IgD-negative memory B cell (primary cell): Measurements from ENCODE around the gene ASIP. TPM values are rescaled to one million over a fixed set of nuclear protein-coding genes. Genes with fewer than 3 reads are reported as not detected.
"Not testable (repeated sequence)": the region's sequence is repeated elsewhere in the genome, so short reads cannot be mapped to it uniquely, and the experiment has no call there.

ENCODE experiments used
- H3K27ac Mint-ChIP-seq, 3 donors: one replicate each; pipeline ENCODE4 v1.8.0; 2020 to 2022; ENCODE audit warnings: mild to moderate bottlenecking in 3 of 3, mixed read lengths in 3 of 3, moderate library complexity in 1 of 3
- H3K27me3 Mint-ChIP-seq: one replicate; pipeline ENCODE4 v1.8.0; 2021; ENCODE audit warnings: mixed read lengths
- H3K36me3 Mint-ChIP-seq: one replicate; pipeline ENCODE4 v1.8.0; 2020; ENCODE audit warnings: mild to moderate bottlenecking, mixed read lengths
- H3K4me1 Mint-ChIP-seq, 3 donors: one replicate each; pipeline ENCODE4 v1.8.0; 2020 to 2022; ENCODE audit warnings: mixed read lengths in 3 of 3, mild to moderate bottlenecking in 1 of 3
- H3K4me3 Mint-ChIP-seq, 4 donors: one replicate each; pipeline ENCODE4 v1.8.0; 2020 to 2022; ENCODE audit warnings: mild to moderate bottlenecking in 4 of 4, mixed read lengths in 4 of 4, moderate library complexity in 3 of 4
- H3K9me3 Mint-ChIP-seq, 3 donors: one replicate each; pipeline ENCODE4 v1.8.0; 2020 to 2021; ENCODE audit warnings: mixed read lengths in 3 of 3, mild to moderate bottlenecking in 1 of 3
- polyA plus RNA-seq: library from polyadenylated mRNA; unstranded; fragments of 300-500 nt; fragmentation: Illumina TruSeq; gene quantifications from one replicate; pipeline ENCODE4 v1.2.3, GENCODE V29; 2021

The ASIP gene
- polyA plus RNA-seq, 1 donor from 2014 or later, result not detected

DNA sequence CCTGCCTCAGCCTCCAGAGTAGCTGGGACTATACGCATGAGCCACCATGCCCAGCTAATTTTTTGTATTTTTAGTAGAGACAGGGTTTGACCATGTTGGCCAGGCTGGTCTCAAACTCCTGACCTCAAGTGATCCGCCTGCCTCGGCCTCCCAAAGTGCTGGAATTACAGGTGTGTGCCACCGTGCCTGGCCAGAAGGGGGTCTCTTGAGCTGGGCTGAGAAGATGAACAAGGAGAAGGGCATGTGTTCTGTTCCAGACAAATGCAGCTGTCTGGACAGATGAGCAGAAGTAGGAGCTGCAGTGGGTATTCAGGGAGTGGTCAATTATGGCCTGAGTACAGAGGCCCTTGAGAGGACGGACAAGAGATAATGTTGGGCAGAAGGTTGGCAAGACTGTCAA, 46.3 kb downstream of the ASIP start:
- not testable (repeated sequence) for H3K9me3 Mint-ChIP-seq, H3K4me3 Mint-ChIP-seq, H3K27me3 Mint-ChIP-seq, H3K4me1 Mint-ChIP-seq
- H3K27ac Mint-ChIP-seq, result peak overlapping the region in 1 of 3 donors; percentile 73
- H3K36me3 Mint-ChIP-seq, result peaks cover 19% of the 10 kb centered on the region

DNA sequence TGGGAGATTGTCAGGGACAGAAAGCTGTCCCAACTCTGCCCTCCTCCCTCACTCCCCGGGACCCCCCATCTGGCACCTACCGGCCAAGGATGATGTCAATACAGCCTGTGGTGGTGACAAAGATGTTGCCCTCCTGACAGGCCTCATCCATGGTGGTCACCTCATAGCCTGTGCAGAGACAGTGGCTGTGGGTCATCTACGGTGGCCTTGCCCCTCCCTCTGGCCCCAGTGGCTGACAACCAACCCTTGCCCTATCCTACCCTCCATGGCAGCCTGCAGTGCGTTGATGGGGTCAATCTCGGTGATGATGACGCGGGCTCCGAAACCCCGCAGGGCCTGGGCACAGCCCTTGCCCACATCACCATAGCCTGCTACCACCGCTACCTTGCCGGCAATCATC, 49.2 kb downstream of the ASIP start:
- Mint-ChIP-seq H3K27me3 (no peaks in the 10 kb centered on the region), H3K4me3 (no peak overlapping the region), H3K36me3 (peaks cover 17% of the 10 kb centered on the region), H3K4me1 (no peaks in the 10 kb centered on the region), H3K9me3 (no peaks in the 10 kb centered on the region), H3K27ac (no peak overlapping the region)

DNA sequence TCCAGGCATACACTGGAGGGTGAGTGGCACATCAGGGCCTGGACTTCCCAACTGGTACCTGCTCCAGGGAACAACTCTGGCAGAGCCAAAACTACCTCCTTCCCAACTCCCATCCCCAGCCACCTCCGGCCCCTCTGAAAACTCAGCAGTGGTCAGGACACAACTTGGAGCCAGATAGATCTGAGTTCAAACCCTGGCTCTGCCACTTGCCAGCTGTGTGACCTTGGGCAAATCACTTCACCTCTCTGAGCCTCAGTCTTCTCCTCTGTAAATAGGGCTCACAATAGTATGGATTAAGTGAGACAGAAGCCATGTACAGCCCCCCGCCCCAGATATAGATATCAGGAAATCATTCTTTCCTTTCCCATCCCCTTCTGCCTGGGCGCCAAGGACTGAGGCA, 51.3 kb downstream of the ASIP start:
- no peak overlapping the region for H3K27ac Mint-ChIP-seq
- no peaks in the 10 kb centered on the region for H3K27me3 Mint-ChIP-seq
- H3K9me3 Mint-ChIP-seq, result no peaks in the 10 kb centered on the region
- peaks cover 16% of the 10 kb centered on the region for H3K36me3 Mint-ChIP-seq
- H3K4me3 Mint-ChIP-seq, result no peak overlapping the region
- no peaks in the 10 kb centered on the region for H3K4me1 Mint-ChIP-seq

DNA sequence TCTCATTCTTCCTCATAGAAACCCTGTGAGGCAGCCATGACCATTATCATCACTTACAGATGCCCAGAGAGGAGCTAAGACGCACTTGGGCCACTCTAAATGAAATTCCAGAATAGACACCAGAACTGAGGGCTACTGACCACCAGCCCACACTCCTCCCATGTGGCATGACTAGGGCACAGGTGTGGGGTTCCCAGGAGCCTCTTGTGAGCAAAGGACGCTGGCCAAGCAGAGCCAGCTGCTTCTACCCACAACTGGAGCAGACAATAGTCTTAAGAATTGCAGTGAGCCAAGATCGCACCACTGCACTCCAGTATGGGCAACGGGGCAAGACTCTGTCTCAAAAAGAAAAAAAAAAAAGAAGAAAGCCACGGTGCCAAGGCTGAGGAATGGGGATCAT, 51.9 kb downstream of the ASIP start:
- H3K9me3 Mint-ChIP-seq, result no peaks in the 10 kb centered on the region
- no peaks in the 10 kb centered on the region for H3K4me1 Mint-ChIP-seq
- peak overlapping the region in 1 of 3 donors; percentile 91 for H3K27ac Mint-ChIP-seq
- peaks cover 13% of the 10 kb centered on the region for H3K36me3 Mint-ChIP-seq
- no peak overlapping the region for H3K4me3 Mint-ChIP-seq
- no peaks in the 10 kb centered on the region for H3K27me3 Mint-ChIP-seq

DNA sequence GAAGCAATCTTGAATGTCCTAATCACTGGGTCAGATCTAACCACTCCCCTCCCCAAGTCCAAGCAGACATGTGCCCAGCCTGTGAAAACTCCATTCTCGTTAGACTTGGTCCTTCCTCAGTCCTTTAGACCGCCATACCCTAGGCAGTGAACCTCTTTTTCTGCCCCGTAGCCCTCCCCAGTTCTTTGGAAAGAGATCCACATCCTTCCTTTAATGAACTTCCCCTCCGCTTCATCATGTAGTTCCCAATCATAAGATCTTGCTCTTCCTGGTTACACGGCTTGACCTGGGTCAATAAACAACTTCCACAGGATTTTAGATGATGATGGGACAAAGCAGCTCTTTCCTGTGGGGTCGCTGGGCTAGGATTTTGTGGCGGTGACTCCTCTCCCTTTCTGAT, 52.4 kb downstream of the ASIP start:
- no peak overlapping the region for H3K4me3 Mint-ChIP-seq
- peaks cover 13% of the 10 kb centered on the region for H3K36me3 Mint-ChIP-seq
- H3K27me3 Mint-ChIP-seq, result no peaks in the 10 kb centered on the region
- peak overlapping the region in 2 of 3 donors; percentile 14 to 91 for H3K27ac Mint-ChIP-seq
- H3K4me1 Mint-ChIP-seq, result no peaks in the 10 kb centered on the region
- H3K9me3 Mint-ChIP-seq, result no peaks in the 10 kb centered on the region

DNA sequence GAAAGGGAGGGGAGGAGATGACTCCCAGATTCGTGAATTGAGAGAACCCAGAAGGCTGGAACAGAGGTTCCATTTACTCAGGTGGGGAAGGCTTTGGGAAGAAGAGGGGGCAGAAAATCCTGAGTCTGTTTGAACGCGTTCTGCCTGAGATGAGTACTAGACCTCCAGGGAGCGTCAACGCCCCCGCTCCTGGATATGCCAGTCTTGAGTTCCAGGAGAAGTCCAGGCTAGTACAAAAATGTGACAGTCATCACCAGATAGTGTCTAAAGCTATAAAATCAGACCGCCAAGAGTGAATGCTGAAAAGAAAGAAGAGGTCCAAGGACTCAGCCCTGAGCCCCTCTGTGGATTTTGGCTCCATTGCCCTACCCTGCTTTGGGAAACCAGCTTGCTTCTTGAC, 53.3 kb downstream of the ASIP start:
- H3K27ac Mint-ChIP-seq, result no peak overlapping the region
- no peaks in the 10 kb centered on the region for H3K4me1 Mint-ChIP-seq
- H3K36me3 Mint-ChIP-seq, result peaks cover 13% of the 10 kb centered on the region
- no peaks in the 10 kb centered on the region for H3K9me3 Mint-ChIP-seq
- H3K27me3 Mint-ChIP-seq, result no peaks in the 10 kb centered on the region
- no peak overlapping the region for H3K4me3 Mint-ChIP-seq

DNA sequence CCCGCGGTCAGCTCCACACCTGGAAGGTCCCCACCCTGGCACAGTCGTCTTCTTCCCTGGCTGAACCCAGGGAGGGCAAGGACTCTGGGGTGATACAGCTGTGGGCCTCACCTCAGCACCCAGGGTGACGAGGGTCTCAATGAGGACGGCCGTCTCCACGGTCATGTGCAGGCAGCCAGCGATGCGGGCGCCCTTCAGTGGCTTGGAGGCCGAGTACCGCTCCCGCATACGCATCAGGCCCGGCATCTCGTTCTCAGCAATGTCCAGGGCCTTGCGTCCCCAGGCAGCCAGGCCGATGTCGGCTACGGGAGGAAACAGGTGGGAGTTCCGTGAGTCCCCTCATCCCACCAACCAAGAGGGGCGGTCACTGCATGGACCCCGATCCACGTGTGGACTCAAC, 54.1 kb downstream of the ASIP start:
- Mint-ChIP-seq H3K27me3 (no peaks in the 10 kb centered on the region), H3K36me3 (peaks cover 12% of the 10 kb centered on the region), H3K4me1 (no peaks in the 10 kb centered on the region), H3K9me3 (no peaks in the 10 kb centered on the region), H3K27ac (no peak overlapping the region), H3K4me3 (no peak overlapping the region)

DNA sequence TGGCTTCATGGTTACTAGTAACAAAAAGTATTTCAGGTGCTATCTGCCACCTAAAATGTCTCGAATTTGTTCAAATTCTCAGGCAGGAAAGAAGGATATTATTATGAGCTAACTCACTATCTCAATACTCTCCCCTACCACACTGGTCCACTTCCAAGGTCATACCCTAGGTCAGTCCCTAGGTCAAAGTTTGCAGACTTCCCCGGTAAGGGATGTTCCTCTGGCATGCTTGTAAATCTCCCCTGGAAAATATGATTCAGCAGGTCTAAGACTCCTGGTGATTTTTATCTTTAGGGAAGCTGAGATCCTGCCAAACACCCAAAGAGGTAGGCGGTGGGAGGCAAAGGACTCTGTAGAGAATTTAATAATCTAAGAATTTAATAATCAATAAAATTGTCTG, 55.2 kb downstream of the ASIP start:
- Mint-ChIP-seq H3K4me1 (peaks cover under 1 to 2% (median 2%) of the 10 kb centered on the region in 3 donors), H3K9me3 (no peaks in the 10 kb centered on the region), H3K27me3 (no peaks in the 10 kb centered on the region), H3K27ac (no peak overlapping the region), H3K4me3 (no peak overlapping the region), H3K36me3 (peaks cover 6% of the 10 kb centered on the region)

DNA sequence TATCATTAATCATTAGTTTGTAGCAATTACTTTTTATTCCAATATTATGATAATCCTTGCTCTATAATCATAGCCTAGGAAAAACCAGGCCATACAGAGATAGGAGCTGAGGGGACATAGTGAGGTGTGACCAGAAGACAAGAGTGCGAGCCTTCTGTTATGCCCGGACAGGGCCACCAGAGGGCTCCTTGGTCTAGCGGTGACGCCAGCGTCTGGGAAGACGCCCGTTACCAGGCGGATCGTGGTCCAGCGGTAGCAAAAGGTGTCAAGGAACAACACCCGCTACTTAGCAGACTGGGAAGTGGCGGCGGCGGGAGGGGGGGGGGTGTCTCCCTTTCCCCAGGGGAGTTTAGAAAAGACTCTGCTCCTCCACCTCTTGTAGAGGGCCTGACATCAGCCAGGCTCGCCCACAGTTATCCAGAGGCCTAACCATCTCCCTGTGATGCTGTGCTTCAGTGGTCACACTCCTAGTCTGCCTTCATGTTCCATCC, 57.1 kb downstream of the ASIP start:
- H3K4me1 Mint-ChIP-seq, H3K9me3 Mint-ChIP-seq, H3K27me3 Mint-ChIP-seq, H3K36me3 Mint-ChIP-seq, H3K27ac Mint-ChIP-seq, H3K4me3 Mint-ChIP-seq: not testable (repeated sequence)

DNA sequence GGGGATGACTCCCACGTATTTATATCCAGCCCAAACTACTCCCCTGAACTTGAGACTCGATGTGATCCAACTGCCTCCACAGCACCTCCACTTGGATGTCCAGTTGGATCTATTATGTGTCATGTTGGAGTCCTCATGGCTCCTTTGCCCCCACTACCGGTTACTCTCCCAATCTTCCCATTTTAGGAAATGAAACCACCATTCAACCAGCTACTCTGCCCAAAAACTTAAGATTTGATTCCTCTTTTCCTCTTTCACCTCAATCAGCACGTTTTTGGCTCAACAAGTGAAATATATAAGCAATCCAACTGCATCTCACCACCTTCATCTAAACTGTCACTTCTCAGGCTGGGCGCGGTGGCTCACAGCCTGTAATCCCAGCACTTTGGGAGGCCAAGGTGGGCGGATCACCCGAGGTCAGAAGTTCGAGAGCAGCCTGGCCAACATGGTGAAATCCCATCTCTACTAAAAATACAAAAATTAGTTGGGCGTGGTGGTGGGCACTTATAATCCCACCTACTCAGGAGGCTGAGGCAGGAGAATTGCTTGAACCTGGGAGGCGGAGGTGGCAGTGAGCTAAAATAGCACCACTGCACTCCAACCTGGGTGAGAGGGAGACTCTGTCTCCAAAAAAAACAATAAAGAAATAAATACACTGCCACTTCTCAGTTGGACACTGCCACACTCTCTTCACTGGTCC, 58.5 kb downstream of the ASIP start:
- Mint-ChIP-seq H3K4me1 (peaks cover 10 to 11% (median 11%) of the 10 kb centered on the region in 3 donors), H3K4me3 (no peak overlapping the region), H3K27me3 (peaks cover 1% of the 10 kb centered on the region), H3K36me3 (no peaks in the 10 kb centered on the region), H3K9me3 (no peaks in the 10 kb centered on the region), H3K27ac (no peak overlapping the region)

DNA sequence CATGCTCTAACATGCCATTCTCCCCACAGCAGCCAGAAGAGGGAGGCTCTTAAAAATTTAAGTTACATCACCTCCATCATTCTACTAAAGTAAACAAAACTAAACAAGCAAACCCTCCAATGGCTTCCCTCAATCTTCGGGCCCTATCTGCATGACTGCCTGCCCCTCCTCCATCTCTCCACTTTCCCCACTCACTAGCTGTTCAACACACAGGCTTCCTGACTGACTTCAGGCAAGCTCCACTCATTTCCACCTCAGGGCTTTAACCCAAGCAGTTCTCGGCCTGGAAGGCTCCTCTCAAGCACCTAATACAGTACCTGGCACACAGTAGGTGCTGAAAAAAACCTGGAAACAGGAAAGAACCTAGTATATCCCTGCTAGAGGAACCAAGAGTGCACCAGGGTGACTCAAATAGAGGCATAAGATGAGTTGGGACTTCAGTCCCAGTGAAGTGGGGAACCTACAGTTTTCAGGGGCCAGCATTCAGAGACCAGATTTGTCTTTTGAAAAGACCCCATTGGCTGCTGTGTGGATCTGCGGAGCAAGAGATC, 59.1 kb downstream of the ASIP start:
- H3K4me1 Mint-ChIP-seq, result peaks cover 10 to 11% (median 11%) of the 10 kb centered on the region in 3 donors
- H3K27ac Mint-ChIP-seq, result no peak overlapping the region
- peaks cover 1% of the 10 kb centered on the region for H3K27me3 Mint-ChIP-seq

DNA sequence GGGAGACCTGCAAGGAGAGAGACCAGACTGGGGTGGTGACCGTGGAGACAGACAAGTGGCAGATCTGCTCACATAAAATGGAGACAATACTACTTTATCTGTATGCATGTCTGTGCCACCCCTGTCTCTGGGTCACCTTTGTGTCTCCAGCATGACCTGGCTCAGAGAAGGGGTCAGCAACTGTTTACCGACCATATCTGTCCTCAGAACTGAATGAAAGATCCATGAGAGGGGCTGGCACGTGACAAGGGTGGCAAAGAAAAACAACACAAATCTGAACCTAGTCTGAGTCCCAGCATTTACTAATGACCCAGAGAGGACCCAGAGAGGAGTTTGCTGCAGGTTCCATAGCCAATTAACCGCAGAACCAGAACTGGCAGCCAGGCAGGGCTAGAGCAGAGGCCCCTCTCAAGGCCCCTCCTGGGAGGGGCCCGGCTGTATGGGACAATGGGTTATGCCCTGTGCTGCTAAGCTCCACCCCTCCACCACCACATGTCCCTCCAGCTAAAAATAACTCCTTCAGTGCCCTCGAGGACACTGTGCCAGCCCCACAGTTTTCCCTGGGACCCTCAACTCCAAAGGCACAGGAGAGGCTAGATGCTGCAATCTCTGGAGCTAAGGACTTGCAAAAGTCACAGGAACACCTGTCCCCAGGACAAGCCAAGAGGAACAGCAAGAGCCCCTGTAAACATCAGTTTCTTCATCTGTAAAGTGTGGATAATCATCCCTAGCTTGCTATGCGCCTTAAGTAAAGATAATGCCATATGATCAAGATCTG, 59.8 kb downstream of the ASIP start:
- H3K27ac Mint-ChIP-seq, result peak overlapping the region in 2 of 3 donors; percentile 71 to 84
- H3K4me3 Mint-ChIP-seq, result peak overlapping the region in 2 of 4 donors; percentile 14 to 83
- H3K4me1 Mint-ChIP-seq, result peaks cover 10 to 11% (median 11%) of the 10 kb centered on the region in 3 donors
- no peaks in the 10 kb centered on the region for H3K36me3 Mint-ChIP-seq
- H3K9me3 Mint-ChIP-seq, result no peaks in the 10 kb centered on the region
- H3K27me3 Mint-ChIP-seq, result peaks cover 1% of the 10 kb centered on the region

More for the DNA sequence above, 59.1 kb downstream of the ASIP start:
- no peak overlapping the region for H3K4me3 Mint-ChIP-seq
- H3K36me3 Mint-ChIP-seq, result no peaks in the 10 kb centered on the region
- no peaks in the 10 kb centered on the region for H3K9me3 Mint-ChIP-seq

DNA sequence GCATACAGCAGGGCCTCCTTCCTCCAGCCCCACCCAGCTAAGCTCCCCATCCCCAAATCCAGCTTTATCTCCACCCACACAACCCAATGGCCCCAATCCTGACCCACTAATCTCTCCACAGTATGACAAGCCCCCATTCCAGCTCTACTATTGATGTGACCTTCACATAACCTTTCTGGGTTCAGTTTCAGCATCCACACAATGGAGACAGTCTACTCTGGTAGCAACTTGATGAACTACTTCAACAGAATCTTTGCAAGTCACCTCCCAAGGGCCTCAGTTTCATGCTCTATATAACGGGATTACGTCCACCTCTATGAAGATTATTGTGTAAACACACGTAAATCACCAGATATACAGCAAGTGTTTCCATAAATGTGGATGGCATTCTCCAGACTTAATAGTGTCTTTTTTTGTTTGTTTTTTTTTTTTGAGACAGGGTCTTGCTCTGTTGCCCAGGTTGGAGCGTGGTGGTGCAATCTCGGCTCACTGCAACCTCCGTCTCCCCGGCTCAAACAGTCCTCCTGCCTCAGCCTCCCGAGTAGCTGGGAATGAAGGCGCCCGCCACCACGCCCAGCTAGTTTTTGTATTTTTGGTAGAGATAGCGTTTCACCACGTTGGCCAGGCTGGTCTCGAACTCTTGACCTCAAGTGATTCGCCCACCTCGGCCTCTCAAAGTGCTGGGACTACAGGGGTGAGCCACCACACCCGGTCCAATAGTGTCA, 60.5 kb downstream of the ASIP start:
- no peaks in the 10 kb centered on the region for H3K36me3 Mint-ChIP-seq
- peaks cover 10 to 11% (median 11%) of the 10 kb centered on the region in 3 donors for H3K4me1 Mint-ChIP-seq
- H3K4me3 Mint-ChIP-seq, result peak overlapping the region in 3 of 4 donors; percentile 81 to 91 (median 91)
- H3K9me3 Mint-ChIP-seq, result no peaks in the 10 kb centered on the region
- peak overlapping the region in 2 of 3 donors; percentile 71 to 94 for H3K27ac Mint-ChIP-seq
- H3K27me3 Mint-ChIP-seq, result peaks cover 1% of the 10 kb centered on the region

DNA sequence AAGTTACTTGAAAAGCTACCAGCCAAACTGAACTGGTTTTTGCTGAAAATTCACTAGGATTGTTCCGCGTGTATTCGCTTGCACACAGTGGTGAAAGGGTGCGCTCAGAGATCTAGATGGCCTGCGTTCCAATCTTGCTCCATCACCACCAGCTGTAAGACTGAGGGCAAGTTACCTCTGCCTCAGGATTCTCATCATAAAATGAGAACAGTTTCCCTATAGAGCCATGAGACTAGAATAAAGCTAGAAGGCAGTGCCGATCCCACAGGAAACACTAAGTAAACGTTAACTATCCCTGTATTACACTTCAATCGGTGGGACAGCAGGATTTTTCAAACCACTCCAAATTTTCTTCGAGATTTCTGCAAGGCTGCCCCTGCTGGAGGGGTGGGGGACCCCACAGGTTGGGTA, 61.1 kb downstream of the ASIP start:
- peaks cover 1% of the 10 kb centered on the region for H3K27me3 Mint-ChIP-seq
- H3K36me3 Mint-ChIP-seq, result no peaks in the 10 kb centered on the region
- peak overlapping the region in 2 of 3 donors; percentile 89 to 94 for H3K27ac Mint-ChIP-seq
- peaks cover 10 to 11% (median 11%) of the 10 kb centered on the region in 3 donors for H3K4me1 Mint-ChIP-seq
- no peaks in the 10 kb centered on the region for H3K9me3 Mint-ChIP-seq
- H3K4me3 Mint-ChIP-seq, result peak overlapping the region in 3 of 4 donors; percentile 81 to 91 (median 91)
